Neural progenitor cell (in vitro differentiated cells): ENCODE results near the gene CTIF.

ENCODE experiments used
- EZH2 ChIP-seq: fragments of 200-600 bp; sonication (generic); IDR thresholded peaks from 2 replicates; pipeline ENCODE4 v1.6.1; 2017; ENCODE audit warnings: antibody characterized with exemption, mild to moderate bottlenecking, moderate library complexity
- EZH2phosphoT487 ChIP-seq: fragments of 200-600 bp; sonication (generic); IDR thresholded peaks from 2 replicates; pipeline ENCODE4 v1.6.1; 2017; ENCODE audit warnings: antibody characterized with exemption
- TF ChIP-seq, protein P1 (sequence below): fragments of 200-600 bp; sonication (generic); IDR thresholded peaks from 2 replicates; pipeline ENCODE4 v1.5.1; 2017; ENCODE audit warnings: antibody characterized with exemption, mild to moderate bottlenecking

GRCh38 chr18:48640566-48641270 is 101.9 kb downstream of the CTIF start:
- TF ChIP-seq EZH2 (no peak), EZH2phosphoT487 (no peak)
- TF ChIP-seq, protein P1, sequence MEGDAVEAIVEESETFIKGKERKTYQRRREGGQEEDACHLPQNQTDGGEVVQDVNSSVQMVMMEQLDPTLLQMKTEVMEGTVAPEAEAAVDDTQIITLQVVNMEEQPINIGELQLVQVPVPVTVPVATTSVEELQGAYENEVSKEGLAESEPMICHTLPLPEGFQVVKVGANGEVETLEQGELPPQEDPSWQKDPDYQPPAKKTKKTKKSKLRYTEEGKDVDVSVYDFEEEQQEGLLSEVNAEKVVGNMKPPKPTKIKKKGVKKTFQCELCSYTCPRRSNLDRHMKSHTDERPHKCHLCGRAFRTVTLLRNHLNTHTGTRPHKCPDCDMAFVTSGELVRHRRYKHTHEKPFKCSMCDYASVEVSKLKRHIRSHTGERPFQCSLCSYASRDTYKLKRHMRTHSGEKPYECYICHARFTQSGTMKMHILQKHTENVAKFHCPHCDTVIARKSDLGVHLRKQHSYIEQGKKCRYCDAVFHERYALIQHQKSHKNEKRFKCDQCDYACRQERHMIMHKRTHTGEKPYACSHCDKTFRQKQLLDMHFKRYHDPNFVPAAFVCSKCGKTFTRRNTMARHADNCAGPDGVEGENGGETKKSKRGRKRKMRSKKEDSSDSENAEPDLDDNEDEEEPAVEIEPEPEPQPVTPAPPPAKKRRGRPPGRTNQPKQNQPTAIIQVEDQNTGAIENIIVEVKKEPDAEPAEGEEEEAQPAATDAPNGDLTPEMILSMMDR = no peak
